Stimulated activated naive CD8-positive, alpha-beta T cell treated with anti-CD3 and anti-CD28 coated beads, Interleukin-15, amount 100 ng/mL, for 72 hours (primary cell): ENCODE measurements around the gene TNFSF12.

Experiments used
- ATAC-seq: fragments of 150-1000 bp; cut with Tn5 transposase; 2 replicates; pipeline ENCODE4 v1.10.0; 2021; ENCODE audit warnings: mild to moderate bottlenecking, moderate library complexity
- DNase-seq, 2 donors: peaks; one replicate each; pipeline ENCODE4 v3.0.0; 2021 to 2022
- H3K27ac Mint-ChIP-seq, 2 donors: one replicate each; pipeline ENCODE4 v1.8.0; 2022; ENCODE audit warnings: mild to moderate bottlenecking in 2 of 2, mixed read lengths in 2 of 2, moderate library complexity in 2 of 2
- H3K27me3 Mint-ChIP-seq: one replicate; pipeline ENCODE4 v1.8.0; 2022; ENCODE audit warnings: mixed read lengths
- H3K4me1 Mint-ChIP-seq: one replicate; pipeline ENCODE4 v1.8.0; 2022; ENCODE audit warnings: mild to moderate bottlenecking, mixed read lengths
- H3K4me3 Mint-ChIP-seq, 2 donors: one replicate each; pipeline ENCODE4 v1.8.0; 2022; ENCODE audit warnings: mild to moderate bottlenecking in 2 of 2, mixed read lengths in 2 of 2, moderate library complexity in 1 of 2
- H3K9me3 Mint-ChIP-seq, 2 donors: one replicate each; pipeline ENCODE4 v1.8.0; 2022; ENCODE audit warnings: mixed read lengths in 2 of 2

TNFSF12 gene

GRCh38 chr17:7557775-7558543 lies 9.1 kb downstream of the TNFSF12 start:
- peak overlapping the region; percentile 98 to 99 for H3K4me3 Mint-ChIP-seq
- ATAC-seq (peak; percentile 29), DNase-seq (peak in 1 of 2 donors; percentile 60)
- no peaks in the 10 kb centered on the region for H3K9me3 Mint-ChIP-seq
- no peaks in the 10 kb centered on the region for H3K27me3 Mint-ChIP-seq
- H3K4me1 Mint-ChIP-seq, result peaks cover 77% of the 10 kb centered on the region
- peak overlapping the region; percentile 95 for H3K27ac Mint-ChIP-seq

GRCh38 chr17:7558544-7559319 lies 9.9 kb downstream of the TNFSF12 start, which contains the start of gene TNFSF13:
Gene TNFSF13 (plus strand): TSS chr17:7558750. CDS start chr17:7559040, 290 bp downstream.
- H3K4me1 Mint-ChIP-seq, result peaks cover 77% of the 10 kb centered on the region

GRCh38 chr17:7559320-7560171 lies 10.7 kb downstream of the TNFSF12 start:
- Mint-ChIP-seq H3K4me3 (peak overlapping the region; percentile 98 to 99), H3K27me3 (no peaks in the 10 kb centered on the region), H3K4me1 (peaks cover 80% of the 10 kb centered on the region), H3K9me3 (no peaks in the 10 kb centered on the region), H3K27ac (peak overlapping the region in 1 of 2 donors; percentile 47)
- no peak for ATAC-seq
- no peak for DNase-seq

More at GRCh38 chr17:7558544-7559319, 9.9 kb downstream of the TNFSF12 start, which contains the start of gene TNFSF13:
- no peak for DNase-seq
- H3K4me3 Mint-ChIP-seq, result peak within 1 kb of the TSS; percentile 98 to 99
- H3K27me3 Mint-ChIP-seq, result no peaks in the 10 kb centered on the region
- peak within 1 kb of the TSS; percentile 95 for H3K27ac Mint-ChIP-seq
- H3K9me3 Mint-ChIP-seq, result no peaks in the 10 kb centered on the region
- ATAC-seq, result no peak

- Mint-ChIP-seq H3K9me3 (no peaks in the 10 kb centered on the region), H3K27ac (peak overlapping the region; percentile 93 to 96), H3K27me3 (no peaks in the 10 kb centered on the region), H3K4me1 (peaks cover 80% of the 10 kb centered on the region), H3K4me3 (peak overlapping the region; percentile 98 to 99)
- DNase-seq, result peak; percentile 58 to 70
- peak; percentile 56 for ATAC-seq
Observed at GRCh38 chr17:7560172-7561027, 11.5 kb downstream of the TNFSF12 start.

GRCh38 chr17:7561028-7561575 lies 12.2 kb downstream of the TNFSF12 start:
- peak; percentile 82 to 89 for DNase-seq
- Mint-ChIP-seq H3K4me3 (peak overlapping the region; percentile 98 to 99), H3K4me1 (peaks cover 80% of the 10 kb centered on the region), H3K27ac (peak overlapping the region; percentile 93 to 96), H3K27me3 (no peaks in the 10 kb centered on the region), H3K9me3 (no peaks in the 10 kb centered on the region)
- peak; percentile 80 for ATAC-seq

- peaks cover 76% of the 10 kb centered on the region for H3K4me1 Mint-ChIP-seq
- ATAC-seq (peak; percentile 87), DNase-seq (peak; percentile 87 to 90)
- H3K4me3 Mint-ChIP-seq, result peak within 1 kb of the TSS; percentile 98 to 99
- peak within 1 kb of the TSS; percentile 93 to 98 for H3K27ac Mint-ChIP-seq
- no peaks in the 10 kb centered on the region for H3K27me3 Mint-ChIP-seq
- H3K9me3 Mint-ChIP-seq, result no peaks in the 10 kb centered on the region
Observed at GRCh38 chr17:7561589-7562207, 12.8 kb downstream of the TNFSF12 start, which contains the start of gene SENP3. Gene SENP3 (plus strand): TSS chr17:7561919. CDS start chr17:7563077, 1,158 bp downstream.

- no peaks in the 10 kb centered on the region for H3K27me3 Mint-ChIP-seq
- ATAC-seq (peak; percentile 9), DNase-seq (no peak)
- H3K27ac Mint-ChIP-seq, result peak overlapping the region; percentile 93 to 98
- H3K4me1 Mint-ChIP-seq, result peaks cover 75% of the 10 kb centered on the region
- H3K9me3 Mint-ChIP-seq, result no peaks in the 10 kb centered on the region
- peak overlapping the region; percentile 98 to 99 for H3K4me3 Mint-ChIP-seq
Observed at GRCh38 chr17:7562208-7562605, 13.3 kb downstream of the TNFSF12 start.

- Mint-ChIP-seq H3K9me3 (no peaks in the 10 kb centered on the region), H3K27me3 (no peaks in the 10 kb centered on the region), H3K4me3 (peak overlapping the region; percentile 98 to 99), H3K4me1 (peaks cover 66% of the 10 kb centered on the region), H3K27ac (peak overlapping the region in 1 of 2 donors; percentile 93)
- DNase-seq (no peak), ATAC-seq (no peak)
Observed at GRCh38 chr17:7563115-7563869, 14.4 kb downstream of the TNFSF12 start.

- Mint-ChIP-seq H3K9me3 (no peaks in the 10 kb centered on the region), H3K27me3 (no peaks in the 10 kb centered on the region), H3K4me1 (peaks cover 64% of the 10 kb centered on the region), H3K27ac (no peak overlapping the region), H3K4me3 (no peak overlapping the region)
- ATAC-seq (no peak), DNase-seq (no peak)
Observed at GRCh38 chr17:7569571-7569970, 20.7 kb downstream of the TNFSF12 start.

- no peak for ATAC-seq
- peaks cover 64% of the 10 kb centered on the region for H3K4me1 Mint-ChIP-seq
- no peaks in the 10 kb centered on the region for H3K9me3 Mint-ChIP-seq
- H3K4me3 Mint-ChIP-seq, result no peak overlapping the region
- no peak overlapping the region for H3K27ac Mint-ChIP-seq
- no peaks in the 10 kb centered on the region for H3K27me3 Mint-ChIP-seq
- no peak for DNase-seq
Observed at GRCh38 chr17:7570351-7570750, 21.5 kb downstream of the TNFSF12 start.

GRCh38 chr17:7572338-7572587 lies 23.4 kb downstream of the TNFSF12 start:
- no peaks in the 10 kb centered on the region for H3K9me3 Mint-ChIP-seq
- no peak for ATAC-seq
- H3K27me3 Mint-ChIP-seq, result no peaks in the 10 kb centered on the region

GRCh38 chr17:7572588-7573323 lies 23.9 kb downstream of the TNFSF12 start:
- Mint-ChIP-seq H3K4me1 (peaks cover 83% of the 10 kb centered on the region), H3K27ac (peak overlapping the region; percentile 100), H3K4me3 (peak overlapping the region; percentile 98 to 99), H3K9me3 (no peaks in the 10 kb centered on the region), H3K27me3 (no peaks in the 10 kb centered on the region)
- DNase-seq (peak; percentile 100), ATAC-seq (peak; percentile 88)

More at GRCh38 chr17:7572338-7572587, 23.4 kb downstream of the TNFSF12 start:
- Mint-ChIP-seq H3K27ac (peak overlapping the region; percentile 100), H3K4me1 (peaks cover 78% of the 10 kb centered on the region), H3K4me3 (peak overlapping the region; percentile 98 to 99)
- no peak for DNase-seq
